Mucosa of gallbladder (tissue), 1 donor: ENCODE results near the gene SMPD3. TPM values are rescaled to one million over a fixed set of nuclear protein-coding genes. Genes with fewer than 3 reads are reported as not detected.

Experiments used
- DNase-seq: peaks from one replicate; pipeline ENCODE4 v3.0.0-alpha.2; 2020; ENCODE audit warnings: low spot score
- total RNA-seq: library from RNA; stranded (reverse); gene quantifications from one replicate; pipeline ENCODE4 v1.2.1, GENCODE V29; 2021
- donor health status: DM: no; HTN: no; CAD: no.

The SMPD3 gene
- total RNA-seq, 1 donor from 2014 or later, result 225 TPM

- DNase-seq, result no peak
Measured at GRCh38 chr16:68335175-68335574, 113.1 kb downstream of the SMPD3 start.

GRCh38 chr16:68332411-68333121 lies 115.7 kb downstream of the SMPD3 start:
- DNase-seq, result peak; percentile 49

GRCh38 chr16:68331879-68332410 lies 116.4 kb downstream of the SMPD3 start:
- DNase-seq, result no peak

GRCh38 chr16:68328860-68329390 lies 119.4 kb downstream of the SMPD3 start:
- DNase-seq, result no peak

GRCh38 chr16:68328151-68328859 lies 120.0 kb downstream of the SMPD3 start:
- peak; percentile 77 for DNase-seq

GRCh38 chr16:68324780-68325357 lies 123.4 kb downstream of the SMPD3 start:
- DNase-seq, result no peak

GRCh38 chr16:68324336-68324735 lies 124.0 kb downstream of the SMPD3 start:
- no peak for DNase-seq

- no peak for DNase-seq
Measured at GRCh38 chr16:68319185-68319908, 129.0 kb downstream of the SMPD3 start.

- no peak for DNase-seq
Measured at GRCh38 chr16:68313116-68313515, 135.2 kb downstream of the SMPD3 start.

- DNase-seq, result peak; percentile 93
Measured at GRCh38 chr16:68310774-68311511, 137.4 kb downstream of the SMPD3 start, which contains the start of the genes PRMT7 and SLC7A6OS. PRMT7 (plus strand) TSS chr16:68311019; CDS start chr16:68315980, 4,961 bp downstream. SLC7A6OS (minus strand) TSS chr16:68310946; CDS start chr16:68310926, 20 bp downstream.

- no peak for DNase-seq
Measured at GRCh38 chr16:68310437-68310773, 137.9 kb downstream of the SMPD3 start.

GRCh38 chr16:68309799-68310198 lies 138.5 kb downstream of the SMPD3 start:
- no peak for DNase-seq

Other genes with a start within 250 kb of the SMPD3 start
- 67.0 TPM for gene ESRP2, start 212.4 kb downstream of the SMPD3 start, total RNA-seq
- 19.1 TPM for gene PLA2G15, start 203.1 kb downstream of the SMPD3 start, total RNA-seq
- 13.6 TPM for gene SLC7A6, start 184.0 kb downstream of the SMPD3 start, total RNA-seq
- 15.6 TPM for gene SLC7A6OS, start 137.6 kb downstream of the SMPD3 start, total RNA-seq
- 34.3 TPM for gene PRMT7, start 137.5 kb downstream of the SMPD3 start, total RNA-seq
- gene ZFP90, start 90.8 kb upstream of the SMPD3 start, total RNA-seq, result 24.2 TPM
- 0.81 TPM for gene CDH3, start 196.8 kb upstream of the SMPD3 start, total RNA-seq